VCaP (cell line): Measurements from ENCODE around the gene CCPG1.
"Not testable (repeated sequence)": the region's sequence is repeated elsewhere in the genome, so short reads cannot be mapped to it uniquely, and the experiment has no call there.

Experiments used
- H3K27ac ChIP-seq: fragments of 450-650 bp; 2 replicates; pipeline ENCODE4 v1.5.1; 2017
- CTCF ChIP-seq: fragments of 450-650 bp; conservative IDR thresholded peaks from 2 replicates; pipeline ENCODE4 v1.5.1; 2017; ENCODE audit warnings: mild to moderate bottlenecking, moderate library complexity

CCPG1 gene

GRCh38 chr15:55408012-55408928 lies at the start of gene CCPG1, which contains the start of gene PIERCE2:
TSS of gene CCPG1 (minus strand) at chr15:55408359. CDS start at chr15:55389424, 18,935 bp downstream.
TSS of gene PIERCE2 (plus strand) at chr15:55408495. CDS start at chr15:55408769, 274 bp downstream.
- TF ChIP-seq CTCF = peak; percentile 77
- H3K27ac ChIP-seq = peak within 1 kb of the TSS; percentile 76

GRCh38 chr15:55457401-55458022 lies 49.4 kb upstream of the CCPG1 start:
- H3K27ac ChIP-seq = no peak overlapping the region
- TF ChIP-seq CTCF = no peak

GRCh38 chr15:55447030-55447394 lies 38.9 kb upstream of the CCPG1 start:
- H3K27ac ChIP-seq = not testable (repeated sequence)

GRCh38 chr15:55446379-55447029 lies 38.3 kb upstream of the CCPG1 start:
- H3K27ac ChIP-seq = not testable (repeated sequence)

- not testable (repeated sequence) for H3K27ac ChIP-seq
These were observed 37.8 kb upstream of the CCPG1 start for GRCh38 chr15:55445936-55446335.

- not testable (repeated sequence) for H3K27ac ChIP-seq
These were observed 35.0 kb upstream of the CCPG1 start for GRCh38 chr15:55443141-55443540.

- TF ChIP-seq CTCF = peak; percentile 78
- H3K27ac ChIP-seq = no peak overlapping the region
These were observed 27.0 kb upstream of the CCPG1 start for GRCh38 chr15:55434989-55435825.

- H3K27ac ChIP-seq = no peak overlapping the region
- TF ChIP-seq CTCF = no peak
These were observed 13.9 kb upstream of the CCPG1 start for GRCh38 chr15:55422089-55422488.

- H3K27ac ChIP-seq = no peak overlapping the region
- TF ChIP-seq CTCF = no peak
These were observed 12.2 kb upstream of the CCPG1 start for GRCh38 chr15:55420171-55420866.

- H3K27ac ChIP-seq = not testable (repeated sequence)
These were observed 9.5 kb upstream of the CCPG1 start for GRCh38 chr15:55417678-55418077.

- peak overlapping the region; percentile 76 for H3K27ac ChIP-seq
These were observed 817 bp upstream of the CCPG1 start for GRCh38 chr15:55408976-55409375.
